NCI-H2171 (cell line): ENCODE data around the gene ZIK1.

Experiments used
- DNase-seq: peaks from one replicate; lab custom pipeline; 2025; lab: John Stamatoyannopoulos, UW

Gene ZIK1

GRCh38 chr19:57583521-57584416, at the start of gene ZIK1:
Gene ZIK1 (plus strand): TSS chr19:57584145. CDS start chr19:57584357, 212 bp downstream.
- peak; percentile 94 for DNase-seq

- DNase-seq: no peak
Observed at GRCh38 chr19:57537953-57538547, 45.9 kb upstream of the ZIK1 start.

GRCh38 chr19:57546513-57546912, 37.4 kb upstream of the ZIK1 start:
- no peak for DNase-seq

GRCh38 chr19:57552432-57552831, 31.5 kb upstream of the ZIK1 start:
- DNase-seq: no peak

- DNase-seq: no peak
Observed at GRCh38 chr19:57557659-57558058, 26.3 kb upstream of the ZIK1 start.

GRCh38 chr19:57558525-57558924, 25.4 kb upstream of the ZIK1 start:
- DNase-seq: no peak

- DNase-seq: no peak
Observed at GRCh38 chr19:57559008-57559403, 24.9 kb upstream of the ZIK1 start.

GRCh38 chr19:57559404-57560025, 24.4 kb upstream of the ZIK1 start, which contains the start of gene ZNF550:
Gene ZNF550 (minus strand): TSS chr19:57559863. CDS start chr19:57559682, 181 bp downstream.
- DNase-seq: peak; percentile 74

GRCh38 chr19:57560049-57560491, 23.9 kb upstream of the ZIK1 start:
- no peak for DNase-seq

- no peak for DNase-seq
Observed at GRCh38 chr19:57563547-57563946, 20.4 kb upstream of the ZIK1 start.

- DNase-seq: peak; percentile 25
Observed at GRCh38 chr19:57566396-57567265, 17.3 kb upstream of the ZIK1 start.

GRCh38 chr19:57570707-57571106, 13.2 kb upstream of the ZIK1 start:
- DNase-seq: no peak

GRCh38 chr19:57572415-57572947, 11.5 kb upstream of the ZIK1 start:
- DNase-seq: no peak

- no peak for DNase-seq
Observed at GRCh38 chr19:57576661-57577060, 7.3 kb upstream of the ZIK1 start.

- DNase-seq: peak; percentile 93
Observed at GRCh38 chr19:57578487-57579205, 5.3 kb upstream of the ZIK1 start, which contains the start of gene ZNF416. Gene ZNF416 (minus strand): TSS chr19:57578911. CDS start chr19:57578704, 207 bp downstream.

GRCh38 chr19:57583104-57583520, 833 bp upstream of the ZIK1 start:
- DNase-seq: no peak

GRCh38 chr19:57587529-57587928, 3.6 kb downstream of the ZIK1 start:
- no peak for DNase-seq

- DNase-seq: no peak
Observed at GRCh38 chr19:57599377-57599760, 15.4 kb downstream of the ZIK1 start.

GRCh38 chr19:57599761-57600383, 15.9 kb downstream of the ZIK1 start, which contains the start of gene ZNF530:
Gene ZNF530 (plus strand): TSS chr19:57599885. CDS start chr19:57604346, 4,461 bp downstream.
- peak; percentile 86 for DNase-seq

- DNase-seq: no peak
Observed at GRCh38 chr19:57606931-57607330, 23.0 kb downstream of the ZIK1 start.
